H1 (cell line): ENCODE results near the gene PNMA8C. TPM values are rescaled to one million over a fixed set of nuclear protein-coding genes. Genes with fewer than 3 reads are reported as not detected.

Experiments used
- CHD1 ChIP-seq: IDR thresholded peaks from 2 replicates; pipeline ENCODE4 v1.6.1; 2012; ENCODE audit warnings: low read depth, low read length, improper control_type of control experiment
- KDM4A ChIP-seq: IDR thresholded peaks from one replicate; pipeline ENCODE4 v1.7.1; 2012; ENCODE audit warnings: low read depth, mild to moderate bottlenecking, moderate library complexity, low read length, inconsistent platforms; ENCODE audit not compliant: severe bottlenecking
- KDM5A ChIP-seq: fragments of 200-600 bp; IDR thresholded peaks from 2 replicates; pipeline ENCODE4 v1.7.1; 2012; ENCODE audit warnings: mild to moderate bottlenecking, low read length, inconsistent platforms, mixed read lengths
- SIRT6 ChIP-seq: IDR thresholded peaks from one replicate; pipeline ENCODE4 v1.7.1; 2012; ENCODE audit warnings: low read length, inconsistent platforms
- SP1 ChIP-seq: IDR thresholded peaks from 2 replicates; pipeline ENCODE4 v1.6.1; 2011; ENCODE audit warnings: low read depth, low read length
- TAF7 ChIP-seq: optimal IDR thresholded peaks from 2 replicates; pipeline ENCODE3; 2011; ENCODE audit warnings: low read depth, mild to moderate bottlenecking, inconsistent platforms, low read length, moderate library complexity, borderline replicate concordance
- TEAD4 ChIP-seq: IDR thresholded peaks from 2 replicates; pipeline ENCODE4 v1.6.1; 2012; ENCODE audit warnings: low read depth, low read length, inconsistent platforms, mixed read lengths
- polyA plus RNA-seq, 7 experiments: library from polyadenylated mRNA; depleted of rRNA in 3 of 7; stranded (reverse) in 5 of 7; unstranded in 2 of 7; fragments of >200 nt in 5 of 7; fragments of 200-250 nt in 2 of 7; gene quantifications; 1 replicate in 5 of 7; 2 replicates in 1 of 7; 4 replicates in 1 of 7; pipeline versions ENCODE4 v1.2.1 to v1.2.3, GENCODE V29; 2011 to 2013; ENCODE audit warnings: missing spikeins in 2 of 7, mixed read lengths in 2 of 7
- total RNA-seq: library from RNA; stranded (reverse); fragmentation: NEBNext Ultra II Directional; extraction: Animal tissue kit (Norgen Biotek cat#: 25700); gene quantifications from 2 replicates; pipeline ENCODE4 v1.2.1, GENCODE V29; 2021

PNMA8C gene
- total and polyA plus RNA-seq, 2 of the 8 experiments (the other 6 are each of a cell fraction or from before 2014, with no cell fraction given) = 0.53 to 1.8 TPM

GRCh38 chr19:46453661-46454060 is 24.9 kb upstream of the PNMA8C start (continued):
- TF ChIP-seq KDM4A = no peak
- TF ChIP-seq TEAD4 = no peak
- no peak for TF ChIP-seq KDM5A
- no peak for TF ChIP-seq SP1
- TF ChIP-seq TAF7 = no peak
- no peak for TF ChIP-seq CHD1
- no peak for TF ChIP-seq SIRT6
